Hepatocyte (in vitro differentiated cells): ENCODE results near the gene RICTOR. TPM values are rescaled to one million over a fixed set of nuclear protein-coding genes. Genes with fewer than 3 reads are reported as not detected.

Source experiments
- DNase-seq: peaks from one replicate; pipeline ENCODE4 v3.0.0-alpha.2; 2016; ENCODE audit warnings: low spot score
- H2AFZ ChIP-seq: fragments of 200-600 bp; sonication (generic); 2 replicates; pipeline ENCODE4 v1.6.0; 2016; ENCODE audit warnings: antibody characterized with exemption, mild to moderate bottlenecking
- H3K27ac ChIP-seq: fragments of 200-600 bp; sonication (generic); 2 replicates; pipeline ENCODE4 v1.5.1; 2016; ENCODE audit warnings: mild to moderate bottlenecking
- H3K27me3 ChIP-seq: fragments of 200-600 bp; sonication (generic); 2 replicates; pipeline ENCODE4 v1.6.1; 2016
- H3K36me3 ChIP-seq: fragments of 200-600 bp; sonication (generic); replicated peaks from 2 replicates; pipeline ENCODE4 v1.5.1; 2016; ENCODE audit warnings: low read depth; ENCODE audit not compliant: insufficient read depth
- H3K4me1 ChIP-seq: fragments of 200-600 bp; sonication (generic); 2 replicates; pipeline ENCODE4 v1.5.1; 2016; ENCODE audit warnings: mild to moderate bottlenecking, moderate library complexity; ENCODE audit not compliant: insufficient read depth
- H3K4me2 ChIP-seq: fragments of 200-600 bp; sonication (generic); 2 replicates; pipeline ENCODE4 v1.6.0; 2016
- H3K4me3 ChIP-seq: fragments of 200-600 bp; sonication (generic); 2 replicates; pipeline ENCODE4 v1.5.1; 2016; ENCODE audit warnings: mild to moderate bottlenecking
- H3K79me2 ChIP-seq: fragments of 200-600 bp; sonication (generic); 2 replicates; pipeline ENCODE4 v1.6.0; 2017; ENCODE audit warnings: mild to moderate bottlenecking
- H3K9me2 ChIP-seq: fragments of 200-600 bp; sonication (generic); replicated peaks from 2 replicates; pipeline ENCODE4 v1.6.0; 2017; ENCODE audit warnings: mild to moderate bottlenecking; ENCODE audit not compliant: insufficient read depth
- H3K9me3 ChIP-seq: fragments of 200-600 bp; sonication (generic); 2 replicates; pipeline ENCODE4 v1.5.1; 2016; ENCODE audit warnings: low read depth, mild to moderate bottlenecking
- H4K20me1 ChIP-seq: fragments of 200-600 bp; sonication (generic); 2 replicates; pipeline ENCODE4 v1.6.0; 2016; ENCODE audit warnings: mild to moderate bottlenecking; ENCODE audit not compliant: insufficient read depth, poor library complexity, severe bottlenecking
- EZH2 ChIP-seq: fragments of 200-600 bp; sonication (generic); IDR thresholded peaks from 2 replicates; pipeline ENCODE4 v1.6.1; 2016; ENCODE audit warnings: antibody characterized with exemption, mild to moderate bottlenecking, borderline replicate concordance
- EZH2phosphoT487 ChIP-seq: fragments of 200-600 bp; sonication (generic); IDR thresholded peaks from one replicate; pipeline ENCODE4 v1.6.1; 2018; ENCODE audit warnings: antibody characterized with exemption, mild to moderate bottlenecking, low read depth, moderate library complexity; ENCODE audit not compliant: unreplicated experiment, severe bottlenecking
- WGBS: methylation state at CpG from one replicate; pipeline ENCODE4 v1.1.6; 2016; ENCODE audit warnings: low lambda C conversion rate; ENCODE audit errors: missing lambda C conversion rate; 5-methylcytosine and 5-hydroxymethylcytosine counted together
- polyA plus RNA-seq: library from polyadenylated mRNA; unstranded; fragments of >200 nt; fragmentation: Nextera tagmentation; extraction: Ambion mirVana; gene quantifications from 2 replicates; pipeline ENCODE4 v1.2.1, GENCODE V29; 2016
- total RNA-seq: library from RNA; depleted of rRNA; stranded (reverse); fragments of >200 nt; gene quantifications from 2 replicates; pipeline ENCODE4 v1.2.3, GENCODE V29; 2014
- TF ChIP-seq, protein P1 (sequence below): fragments of 200-600 bp; sonication (generic); IDR thresholded peaks from 2 replicates; pipeline ENCODE4 v1.5.1; 2016; ENCODE audit warnings: antibody characterized with exemption, mild to moderate bottlenecking; ENCODE audit not compliant: poor library complexity

The RICTOR gene
- total and polyA plus RNA-seq, 2 experiments from 2014 or later: 8.5 to 29.1 TPM

DNA sequence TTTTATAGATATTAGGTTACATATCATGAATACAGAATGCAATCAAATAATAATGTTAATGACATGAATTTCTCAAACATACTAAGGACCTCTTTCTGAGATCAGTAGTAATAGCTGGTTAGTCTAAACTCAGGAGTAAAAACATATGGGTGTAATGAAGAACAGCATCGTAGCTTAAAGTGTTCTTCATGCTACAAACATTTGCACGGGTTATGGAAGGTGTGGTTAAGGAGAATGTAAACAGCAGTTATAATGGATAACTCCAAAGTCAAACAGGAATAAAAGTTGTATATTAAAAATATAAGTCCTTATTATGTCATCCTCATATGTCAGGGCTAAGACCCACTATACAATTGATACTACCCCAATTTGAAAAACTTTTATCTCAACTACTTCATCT lies 112.5 kb downstream of the RICTOR start:
- Histone ChIP-seq H3K9me3 (no peaks in the 10 kb centered on the region), H4K20me1 (no peaks in the 10 kb centered on the region)

DNA sequence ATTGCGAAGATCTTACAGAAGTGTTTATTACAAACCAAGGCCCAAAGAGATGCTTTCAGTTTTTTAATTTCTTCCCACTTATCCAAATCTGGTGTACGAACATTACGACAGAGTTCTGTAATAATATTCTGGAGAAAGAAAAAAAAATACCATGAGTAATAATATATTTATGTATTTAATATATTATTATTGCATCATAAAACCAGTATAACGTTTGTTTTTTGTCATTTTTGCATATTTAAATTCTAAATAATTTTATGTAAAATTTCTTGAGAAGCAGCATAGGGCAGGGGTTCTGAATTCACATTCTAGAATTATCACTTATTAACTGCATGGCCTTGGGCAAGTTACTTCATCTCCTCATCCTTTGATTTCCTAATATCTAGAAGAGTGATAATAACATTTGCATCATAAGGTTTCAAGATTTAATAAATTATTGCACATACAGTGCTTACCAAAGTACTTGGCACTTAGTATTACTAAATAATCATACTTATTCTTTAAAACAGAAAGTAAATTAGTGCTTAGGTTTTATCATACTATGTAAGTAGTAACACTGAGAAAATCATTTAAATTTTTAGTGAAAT lies 120.7 kb downstream of the RICTOR start:
- no peak overlapping the region for H3K4me3 ChIP-seq
- H3K4me1 ChIP-seq: no peaks in the 10 kb centered on the region
- 96% methylated on average over 4 of the region's 4 CpGs for WGBS
- no peak overlapping the region for H3K4me2 ChIP-seq
- no peaks in the 10 kb centered on the region for H3K36me3 ChIP-seq
- no peaks in the 10 kb centered on the region for H3K9me3 ChIP-seq
- DNase-seq: no peak
- no peak overlapping the region for H3K27ac ChIP-seq
- no peaks in the 10 kb centered on the region for H3K27me3 ChIP-seq
- no peaks in the 10 kb centered on the region for H3K9me2 ChIP-seq
- no peak overlapping the region for H2AFZ ChIP-seq
- TF ChIP-seq, protein P1, sequence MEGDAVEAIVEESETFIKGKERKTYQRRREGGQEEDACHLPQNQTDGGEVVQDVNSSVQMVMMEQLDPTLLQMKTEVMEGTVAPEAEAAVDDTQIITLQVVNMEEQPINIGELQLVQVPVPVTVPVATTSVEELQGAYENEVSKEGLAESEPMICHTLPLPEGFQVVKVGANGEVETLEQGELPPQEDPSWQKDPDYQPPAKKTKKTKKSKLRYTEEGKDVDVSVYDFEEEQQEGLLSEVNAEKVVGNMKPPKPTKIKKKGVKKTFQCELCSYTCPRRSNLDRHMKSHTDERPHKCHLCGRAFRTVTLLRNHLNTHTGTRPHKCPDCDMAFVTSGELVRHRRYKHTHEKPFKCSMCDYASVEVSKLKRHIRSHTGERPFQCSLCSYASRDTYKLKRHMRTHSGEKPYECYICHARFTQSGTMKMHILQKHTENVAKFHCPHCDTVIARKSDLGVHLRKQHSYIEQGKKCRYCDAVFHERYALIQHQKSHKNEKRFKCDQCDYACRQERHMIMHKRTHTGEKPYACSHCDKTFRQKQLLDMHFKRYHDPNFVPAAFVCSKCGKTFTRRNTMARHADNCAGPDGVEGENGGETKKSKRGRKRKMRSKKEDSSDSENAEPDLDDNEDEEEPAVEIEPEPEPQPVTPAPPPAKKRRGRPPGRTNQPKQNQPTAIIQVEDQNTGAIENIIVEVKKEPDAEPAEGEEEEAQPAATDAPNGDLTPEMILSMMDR: no peak
- no peak for TF ChIP-seq EZH2
- H3K79me2 ChIP-seq: no peaks in the 10 kb centered on the region
- no peaks in the 10 kb centered on the region for H4K20me1 ChIP-seq

More for the DNA sequence above, 112.5 kb downstream of the RICTOR start:
- Histone ChIP-seq H3K27me3 (no peaks in the 10 kb centered on the region), H3K4me3 (no peak overlapping the region), H3K4me1 (no peaks in the 10 kb centered on the region), H3K36me3 (no peaks in the 10 kb centered on the region), H3K79me2 (no peaks in the 10 kb centered on the region), H3K27ac (no peak overlapping the region), H3K9me2 (no peaks in the 10 kb centered on the region), H3K4me2 (no peak overlapping the region), H2AFZ (no peak overlapping the region)
- TF ChIP-seq EZH2phosphoT487: no peak
- TF ChIP-seq EZH2: no peak
- DNase-seq: no peak
- WGBS: 68% methylated on average over 2 of the region's 2 CpGs

GRCh38 chr5:38948501-38948900 lies 125.7 kb downstream of the RICTOR start:
- H3K9me2 ChIP-seq: no peaks in the 10 kb centered on the region
- peaks cover 7% of the 10 kb centered on the region for H3K36me3 ChIP-seq
- H3K79me2 ChIP-seq: no peaks in the 10 kb centered on the region
- H3K4me3 ChIP-seq: no peak overlapping the region
- H3K4me1 ChIP-seq: no peaks in the 10 kb centered on the region
- H3K9me3 ChIP-seq: no peaks in the 10 kb centered on the region
- H3K27me3 ChIP-seq: no peaks in the 10 kb centered on the region
- TF ChIP-seq EZH2phosphoT487 (no peak), EZH2 (no peak)
- TF ChIP-seq, protein P1: no peak
- no peak overlapping the region for H2AFZ ChIP-seq
- H4K20me1 ChIP-seq: no peaks in the 10 kb centered on the region
- no peak for DNase-seq
- no peak overlapping the region for H3K4me2 ChIP-seq
- H3K27ac ChIP-seq: no peak overlapping the region

GRCh38 chr5:38944282-38944681 lies 129.9 kb downstream of the RICTOR start:
- Histone ChIP-seq H3K9me3 (no peaks in the 10 kb centered on the region), H3K36me3 (peaks cover 7% of the 10 kb centered on the region), H3K27ac (no peak overlapping the region), H3K4me2 (no peak overlapping the region), H4K20me1 (no peaks in the 10 kb centered on the region), H2AFZ (no peak overlapping the region), H3K9me2 (no peaks in the 10 kb centered on the region), H3K27me3 (no peaks in the 10 kb centered on the region), H3K79me2 (no peaks in the 10 kb centered on the region), H3K4me3 (no peak overlapping the region), H3K4me1 (no peaks in the 10 kb centered on the region)
- TF ChIP-seq EZH2 (no peak), EZH2phosphoT487 (no peak)
- TF ChIP-seq, protein P1: no peak
- 90% methylated on average over 4 of the region's 4 CpGs for WGBS
- DNase-seq: no peak
